HG02981 (cell line): Measurements from ENCODE around the gene FXYD2.

ENCODE experiments used
- ATAC-seq: cut with Tn5 transposase; IDR thresholded peaks from one replicate; pipeline ENCODE4 v1.9.1; 2021; ENCODE audit warnings: mild to moderate bottlenecking, moderate library complexity; ENCODE audit not compliant: unreplicated experiment

Gene FXYD2

GRCh38 chr11:117770061-117770460 is 54.5 kb downstream of the FXYD2 start:
- ATAC-seq = no peak
